GM18951 (cell line): ENCODE measurements around the gene OTOF.

Experiments used
- POLR2A ChIP-seq: IDR thresholded peaks from 4 replicates; pipeline ENCODE4 v1.6.1; 2011; ENCODE audit warnings: mild to moderate bottlenecking; ENCODE audit not compliant: insufficient read length, insufficient read depth; ENCODE audit errors: extremely low read depth
- in situ Hi-C: fragments of 300-500 bp; cut with MboI; formaldehyde crosslinking; loops from one replicate; pipeline ENCODE4 v1.12.0; 2022; ENCODE audit warnings: low sequenced_read_pairs, mixed read lengths, inconsistent platforms; ENCODE audit not compliant: unreplicated experiment

Gene OTOF

GRCh38 chr2:26491563-26492167 lies 13.7 kb upstream of the OTOF start:
- TF ChIP-seq POLR2A = no peak
- in situ Hi-C loops = no loop called here

- in situ Hi-C loops = no loop called here
- TF ChIP-seq POLR2A = no peak
These were observed 11.4 kb upstream of the OTOF start for GRCh38 chr2:26489213-26489850.

- in situ Hi-C loops = no loop called here
- no peak for TF ChIP-seq POLR2A
These were observed 10.7 kb upstream of the OTOF start for GRCh38 chr2:26488463-26489212.

GRCh38 chr2:26487192-26487591 lies 9.3 kb upstream of the OTOF start:
- in situ Hi-C loops = no loop called here
- TF ChIP-seq POLR2A = no peak

GRCh38 chr2:26486789-26487188 lies 8.9 kb upstream of the OTOF start:
- in situ Hi-C loops = no loop called here
- TF ChIP-seq POLR2A = no peak

GRCh38 chr2:26485725-26486418 lies 7.9 kb upstream of the OTOF start:
- TF ChIP-seq POLR2A = no peak
- in situ Hi-C loops = no loop called here

GRCh38 chr2:26485099-26485498 lies 7.2 kb upstream of the OTOF start:
- no peak for TF ChIP-seq POLR2A

GRCh38 chr2:26484579-26484978 lies 6.7 kb upstream of the OTOF start:
- in situ Hi-C loops = no loop called here
- TF ChIP-seq POLR2A = no peak

More at GRCh38 chr2:26485099-26485498, 7.2 kb upstream of the OTOF start:
- in situ Hi-C loops = no loop called here

GRCh38 chr2:26483957-26484565 lies 6.1 kb upstream of the OTOF start:
- in situ Hi-C loops = no loop called here
- no peak for TF ChIP-seq POLR2A

GRCh38 chr2:26483516-26483915 lies 5.6 kb upstream of the OTOF start:
- TF ChIP-seq POLR2A = no peak
- in situ Hi-C loops = no loop called here

GRCh38 chr2:26483027-26483326 lies 5.1 kb upstream of the OTOF start:
- in situ Hi-C loops = no loop called here
- no peak for TF ChIP-seq POLR2A

GRCh38 chr2:26482211-26483026 lies 4.5 kb upstream of the OTOF start:
- TF ChIP-seq POLR2A = no peak
- in situ Hi-C loops = no loop called here
